Neural cell (in vitro differentiated cells): ENCODE measurements around the gene CDYL. TPM values are rescaled to one million over a fixed set of nuclear protein-coding genes. Genes with fewer than 3 reads are reported as not detected.

Experiments
- H2AFZ ChIP-seq: fragments of 200-600, 300-800 bp; sonication (generic), shearing (Covaris generic); 2 replicates; pipeline ENCODE4 v1.6.0; 2014; ENCODE audit warnings: low read depth, mild to moderate bottlenecking, antibody characterized with exemption, low read length, moderate library complexity
- H3F3A ChIP-seq: fragments of 200-600 bp; shearing (Covaris generic); 2 replicates; pipeline ENCODE4 v1.6.1; 2016; ENCODE audit warnings: mild to moderate bottlenecking, moderate library complexity, mixed read lengths, antibody characterized with exemption, low read length; ENCODE audit not compliant: insufficient read depth, poor library complexity, severe bottlenecking
- H3K27ac ChIP-seq: fragments of 200-600, 300-800 bp; sonication (generic), shearing (Covaris generic); 2 replicates; pipeline ENCODE4 v1.5.1; 2014; ENCODE audit warnings: mild to moderate bottlenecking, low read length, moderate library complexity
- H3K27me3 ChIP-seq: fragments of 300-800, 200-600 bp; sonication (generic), shearing (Covaris generic); 2 replicates; pipeline ENCODE4 v1.6.0; 2014; ENCODE audit warnings: mild to moderate bottlenecking, low read depth, low read length, moderate library complexity; ENCODE audit not compliant: insufficient read depth
- H3K36me3 ChIP-seq: fragments of 300-800, 200-600 bp; sonication (generic), shearing (Covaris generic); 2 replicates; pipeline ENCODE4 v1.5.1; 2014; ENCODE audit warnings: mild to moderate bottlenecking, antibody characterized with exemption, low read length, moderate library complexity; ENCODE audit not compliant: insufficient read depth
- H3K4me2 ChIP-seq: fragments of 300-800, 200-600 bp; sonication (generic), shearing (Covaris generic); 2 replicates; pipeline ENCODE4 v1.6.0; 2014; ENCODE audit warnings: mild to moderate bottlenecking, low read length
- H3K4me3 ChIP-seq: fragments of 300-800, 200-600 bp; sonication (generic), shearing (Covaris generic); 2 replicates; pipeline ENCODE4 v1.5.1; 2014; ENCODE audit warnings: mild to moderate bottlenecking, low read length, moderate library complexity
- H3K79me2 ChIP-seq: fragments of 200-600 bp; shearing (Covaris generic); replicated peaks from 2 replicates; pipeline ENCODE4 v1.6.0; 2014; ENCODE audit warnings: mild to moderate bottlenecking, low read length, moderate library complexity; ENCODE audit not compliant: insufficient read depth
- H3K9ac ChIP-seq: fragments of 300-800, 200-600 bp; sonication (generic), shearing (Covaris generic); 2 replicates; pipeline ENCODE4 v1.6.1; 2016; ENCODE audit warnings: mild to moderate bottlenecking, low read length, mixed read lengths
- H3K9me2 ChIP-seq: fragments of 200-600 bp; shearing (Covaris generic); 2 replicates; pipeline ENCODE4 v1.6.1; 2016; ENCODE audit warnings: mild to moderate bottlenecking, low read length, mixed read lengths; ENCODE audit not compliant: insufficient read depth
- H3K9me3 ChIP-seq: fragments of 200-600, 300-800 bp; sonication (generic), shearing (Covaris generic); 2 replicates; pipeline ENCODE4 v1.6.1; 2016; ENCODE audit warnings: mild to moderate bottlenecking, mixed run types, low read length, moderate library complexity, mixed read lengths
- H4K20me1 ChIP-seq: fragments of 200-600 bp; shearing (Covaris generic); 2 replicates; pipeline ENCODE4 v1.6.1; 2016; ENCODE audit warnings: mild to moderate bottlenecking, mixed run types; ENCODE audit not compliant: insufficient read depth
- CTCF ChIP-seq: fragments of 450-650 bp; IDR thresholded peaks from 2 replicates; pipeline ENCODE4 v1.5.1; 2014; ENCODE audit warnings: antibody characterized with exemption, mild to moderate bottlenecking, moderate library complexity; ENCODE audit not compliant: poor library complexity, severe bottlenecking
- EP300 ChIP-seq: fragments of 450-650 bp; conservative IDR thresholded peaks from 2 replicates; pipeline ENCODE4 v1.6.1; 2014; ENCODE audit warnings: antibody characterized with exemption, mild to moderate bottlenecking, moderate library complexity; ENCODE audit not compliant: poor library complexity, severe bottlenecking
- EZH2 ChIP-seq: fragments of 200-600, 300-800 bp; shearing (Covaris generic), sonication (generic); IDR thresholded peaks from 2 replicates; pipeline ENCODE4 v1.6.1; 2014; ENCODE audit warnings: antibody characterized with exemption, low read length, borderline replicate concordance, mild to moderate bottlenecking; ENCODE audit not compliant: insufficient read depth, poor library complexity, severe bottlenecking
- MXI1 ChIP-seq: fragments of 450-650 bp; conservative IDR thresholded peaks from 2 replicates; pipeline ENCODE4 v1.6.1; 2014; ENCODE audit warnings: antibody characterized with exemption, mild to moderate bottlenecking; ENCODE audit not compliant: poor library complexity, severe bottlenecking
- POLR2AphosphoS5 ChIP-seq: IDR thresholded peaks from 2 replicates; pipeline ENCODE4 v1.6.1; 2012
- RAD21 ChIP-seq: fragments of 450-650 bp; conservative IDR thresholded peaks from 2 replicates; pipeline ENCODE4 v1.6.1; 2014; ENCODE audit warnings: antibody characterized with exemption, mild to moderate bottlenecking, moderate library complexity
- REST ChIP-seq: IDR thresholded peaks from 2 replicates; pipeline ENCODE4 v1.6.1; 2012; ENCODE audit warnings: borderline replicate concordance
- SMC3 ChIP-seq: fragments of 450-650 bp; conservative IDR thresholded peaks from 2 replicates; pipeline ENCODE4 v1.6.1; 2014; ENCODE audit warnings: antibody characterized with exemption, mild to moderate bottlenecking, moderate library complexity; ENCODE audit not compliant: poor library complexity
- TAF1 ChIP-seq: IDR thresholded peaks from 2 replicates; pipeline ENCODE4 v1.6.1; 2012; ENCODE audit warnings: low read depth
- polyA plus RNA-seq: library from polyadenylated mRNA; depleted of rRNA; stranded (reverse); fragments of >200 nt; gene quantifications from 2 replicates; pipeline ENCODE4 v1.2.3, GENCODE V29; 2014

The CDYL gene
- polyA plus RNA-seq, 1 donor from 2014 or later, result 5.2 TPM

DNA sequence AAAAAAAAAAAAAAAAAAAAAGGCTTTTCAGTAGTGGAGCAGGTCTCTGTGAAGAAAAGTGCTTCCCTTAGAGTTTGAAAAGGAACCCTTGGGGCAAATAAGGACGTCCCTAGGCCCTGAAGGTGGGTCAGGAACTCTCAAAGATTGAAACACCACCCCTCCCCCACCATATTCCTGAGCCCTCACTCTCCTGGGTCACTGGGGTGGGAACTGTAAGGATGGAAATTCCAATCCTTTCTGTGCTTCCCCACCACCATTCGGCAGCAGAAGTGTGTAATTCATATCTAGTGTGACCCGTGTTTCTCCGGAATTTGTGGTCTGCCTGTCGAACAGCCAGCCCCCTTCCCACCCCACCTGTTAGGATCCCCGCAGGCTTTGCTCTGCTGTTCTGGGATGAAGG is 12.3 kb downstream of the CDYL start (continued):
- TF ChIP-seq TAF1, result no peak
- no peak for TF ChIP-seq POLR2AphosphoS5
- TF ChIP-seq SMC3, result no peak

- no peaks in the 10 kb centered on the region for H3K9me2 ChIP-seq
- no peaks in the 10 kb centered on the region for H4K20me1 ChIP-seq
- no peaks in the 10 kb centered on the region for H3F3A ChIP-seq
- H3K9me3 ChIP-seq, result no peaks in the 10 kb centered on the region
- no peak for TF ChIP-seq POLR2AphosphoS5
- TF ChIP-seq REST, result no peak
- no peak for TF ChIP-seq TAF1
- no peak for TF ChIP-seq SMC3
- no peak for TF ChIP-seq EP300
- no peak overlapping the region for H2AFZ ChIP-seq
- peaks cover 33% of the 10 kb centered on the region for H3K79me2 ChIP-seq
- H3K27me3 ChIP-seq, result no peaks in the 10 kb centered on the region
- H3K27ac ChIP-seq, result no peak overlapping the region
- no peak overlapping the region for H3K9ac ChIP-seq
- no peak overlapping the region for H3K4me2 ChIP-seq
- no peaks in the 10 kb centered on the region for H3K36me3 ChIP-seq
- H3K4me3 ChIP-seq, result no peak overlapping the region
These were observed 12.9 kb downstream of the CDYL start for GRCh38 chr6:4788953-4789584.

GRCh38 chr6:4790158-4790899 is 14.1 kb downstream of the CDYL start:
- Histone ChIP-seq H3K27me3 (no peaks in the 10 kb centered on the region), H3K4me2 (no peak overlapping the region), H3K9me3 (no peaks in the 10 kb centered on the region), H3K9me2 (no peaks in the 10 kb centered on the region), H3K9ac (no peak overlapping the region), H2AFZ (no peak overlapping the region), H3K4me3 (no peak overlapping the region), H3K27ac (no peak overlapping the region), H3F3A (no peaks in the 10 kb centered on the region), H4K20me1 (no peaks in the 10 kb centered on the region), H3K36me3 (no peaks in the 10 kb centered on the region), H3K79me2 (peaks cover 23% of the 10 kb centered on the region)
- TF ChIP-seq EP300 (no peak), MXI1 (no peak), CTCF (no peak), EZH2 (no peak), TAF1 (no peak), SMC3 (no peak), RAD21 (no peak), REST (no peak), POLR2AphosphoS5 (no peak)
